ENCODE measurements around the gene EIF4G3.
"Not testable (repeated sequence)": the region's sequence is repeated elsewhere in the genome, so short reads cannot be mapped to it uniquely, and the experiment has no call there.

EIF4G3 gene

GRCh38 chr1:21032741-21033140 is 144.0 kb downstream of the EIF4G3 start:
- DNase-seq (ENCODE audit: low read depth in 2 of 2) = no peak

GRCh38 chr1:21030181-21030580 is 146.5 kb downstream of the EIF4G3 start:
- DNase-seq (ENCODE audit: low read depth in 2 of 2) = no peak

- no peak for DNase-seq (ENCODE audit: low read depth in 2 of 2)
Observed at GRCh38 chr1:21028520-21029145, 148.1 kb downstream of the EIF4G3 start.

- no peak for DNase-seq (ENCODE audit: low read depth in 2 of 2)
Observed at GRCh38 chr1:21027805-21028204, 148.9 kb downstream of the EIF4G3 start.

GRCh38 chr1:21024918-21025317 is 151.8 kb downstream of the EIF4G3 start:
- no peak for DNase-seq (ENCODE audit: low read depth in 2 of 2)

- DNase-seq (ENCODE audit: low read depth in 2 of 2) = not testable (repeated sequence)
Observed at GRCh38 chr1:21024136-21024896, 152.4 kb downstream of the EIF4G3 start.

- no peak for DNase-seq (ENCODE audit: low read depth in 2 of 2)
Observed at GRCh38 chr1:21022279-21023040, 154.2 kb downstream of the EIF4G3 start.

GRCh38 chr1:21021311-21021710 is 155.4 kb downstream of the EIF4G3 start:
- no peak for DNase-seq (ENCODE audit: low read depth in 2 of 2)

GRCh38 chr1:21020151-21020550 is 156.5 kb downstream of the EIF4G3 start:
- no peak for DNase-seq (ENCODE audit: low read depth in 2 of 2)

GRCh38 chr1:21018673-21019072 is 158.0 kb downstream of the EIF4G3 start:
- DNase-seq (ENCODE audit: low read depth in 2 of 2) = no peak

- no peak for DNase-seq (ENCODE audit: low read depth in 2 of 2)
Observed at GRCh38 chr1:21013510-21013909, 163.2 kb downstream of the EIF4G3 start.

GRCh38 chr1:21012937-21013336 is 163.8 kb downstream of the EIF4G3 start:
- no peak for DNase-seq (ENCODE audit: low read depth in 2 of 2)

GRCh38 chr1:21007876-21008275 is 168.8 kb downstream of the EIF4G3 start:
- no peak for DNase-seq (ENCODE audit: low read depth in 2 of 2)

- no peak for DNase-seq (ENCODE audit: low read depth in 2 of 2)
Observed at GRCh38 chr1:21005466-21006239, 171.0 kb downstream of the EIF4G3 start.

GRCh38 chr1:21003281-21004045 is 173.2 kb downstream of the EIF4G3 start:
- no peak for DNase-seq (ENCODE audit: low read depth in 2 of 2)

GRCh38 chr1:21001042-21001441 is 175.7 kb downstream of the EIF4G3 start:
- DNase-seq (ENCODE audit: low read depth in 2 of 2) = no peak

GRCh38 chr1:21000245-21000594 is 176.5 kb downstream of the EIF4G3 start:
- no peak for DNase-seq (ENCODE audit: low read depth in 2 of 2)

- DNase-seq (ENCODE audit: low read depth in 2 of 2) = no peak
Observed at GRCh38 chr1:20999525-21000244, 177.0 kb downstream of the EIF4G3 start.

- no peak for DNase-seq (ENCODE audit: low read depth in 2 of 2)
Observed at GRCh38 chr1:20998826-20999225, 177.9 kb downstream of the EIF4G3 start.

GRCh38 chr1:20997602-20998224 is 179.0 kb downstream of the EIF4G3 start:
- DNase-seq (ENCODE audit: low read depth in 2 of 2) = no peak
